H1 (cell line): ENCODE results near the gene ZNF175. TPM values are rescaled to one million over a fixed set of nuclear protein-coding genes. Genes with fewer than 3 reads are reported as not detected.

Source experiments
- CTCF ChIA-PET: fragments of 300-600 bp; sonication (Branson Sonifier 250); formaldehyde crosslinking; loops from one replicate; lab custom pipeline; 2021; ENCODE audit not compliant: partially characterized antibody; lab: Charles Lee
- POLR2A ChIA-PET: fragments of 300-600 bp; sonication (Branson Sonifier 250); formaldehyde crosslinking; loops from one replicate; lab custom pipeline; 2021; ENCODE audit warnings: inconsistent platforms; ENCODE audit not compliant: partially characterized antibody; lab: Charles Lee
- DNase-seq, 2 experiments: peaks; one replicate each; pipeline versions ENCODE4 v3.0.0 to v3.0.0-alpha.2; 2010 to 2022; ENCODE audit warnings: low spot score in 2 of 2, low read depth in 1 of 2, mixed read lengths in 1 of 2
- FAIRE-seq: peaks from 2 replicates; lab custom pipeline; 2011; peaks lifted over from hg19 to GRCh38; lab: Jason Lieb, UNC
- H2AFZ ChIP-seq: 2 replicates; pipeline ENCODE4 v1.8.1; 2012; ENCODE audit warnings: low read length, inconsistent platforms
- H2AK5ac ChIP-seq: 2 replicates; pipeline ENCODE4 v1.6.1; 2013; ENCODE audit warnings: low read depth, low read length
- H2BK120ac ChIP-seq: replicated peaks from 2 replicates; pipeline ENCODE3; 2013; ENCODE audit warnings: low read depth, low read length, inconsistent platforms
- H2BK12ac ChIP-seq: 2 replicates; pipeline ENCODE4 v1.6.1; 2013; ENCODE audit warnings: low read depth, low read length
- H2BK15ac ChIP-seq: 2 replicates; pipeline ENCODE4 v1.6.1; 2013; ENCODE audit warnings: low read length
- H2BK20ac ChIP-seq: 2 replicates; pipeline ENCODE4 v1.6.1; 2013; ENCODE audit warnings: low read length
- H2BK5ac ChIP-seq: 2 replicates; pipeline ENCODE4 v1.6.1; 2013; ENCODE audit warnings: low read depth, low read length
- H3K14ac ChIP-seq: 2 replicates; pipeline ENCODE4 v1.6.1; 2013; ENCODE audit warnings: inconsistent platforms; ENCODE audit not compliant: insufficient read length
- H3K18ac ChIP-seq: 2 replicates; pipeline ENCODE4 v1.6.1; 2013; ENCODE audit warnings: low read length; ENCODE audit errors: extremely low read depth
- H3K23ac ChIP-seq: 2 replicates; pipeline ENCODE4 v1.6.1; 2013; ENCODE audit warnings: inconsistent platforms; ENCODE audit not compliant: insufficient read length
- H3K23me2 ChIP-seq: 2 replicates; pipeline ENCODE4 v1.6.1; 2013; ENCODE audit warnings: low read depth, low read length
- H3K27ac ChIP-seq: 2 replicates; pipeline ENCODE4 v1.6.1; 2011; ENCODE audit warnings: low read depth, low read length, inconsistent platforms
- H3K27me3 ChIP-seq, 4 experiments: replicated peaks in 1 of 4; 1 replicate in 1 of 4; 2 replicates in 3 of 4; pipeline versions ENCODE4 v1.6.1 to v1.8.1; 2011 to 2013; ENCODE audit warnings: low read length in 3 of 4, mild to moderate bottlenecking in 3 of 4, inconsistent platforms in 2 of 4, mixed read lengths in 2 of 4, moderate library complexity in 1 of 4; ENCODE audit not compliant: control insufficient read depth in 3 of 4, insufficient read depth in 3 of 4; ENCODE audit errors: extremely low read depth in 1 of 4
- H3K36me3 ChIP-seq, 4 experiments: 2 replicates each; pipeline versions ENCODE4 v1.6.1 to v1.8.1; 2011 to 2013; ENCODE audit warnings: mild to moderate bottlenecking in 4 of 4, low read length in 3 of 4, moderate library complexity in 2 of 4, control low read depth in 1 of 4, inconsistent platforms in 1 of 4; ENCODE audit not compliant: insufficient read depth in 4 of 4, control insufficient read depth in 2 of 4
- H3K4ac ChIP-seq: replicated peaks from 2 replicates; pipeline ENCODE3; 2013; ENCODE audit warnings: low read length, low read depth, mixed read lengths, inconsistent platforms; ENCODE audit not compliant: insufficient read length
- H3K4me1 ChIP-seq, 4 experiments: replicated peaks in 1 of 4; 1 replicate in 1 of 4; 2 replicates in 3 of 4; pipeline versions ENCODE4 v1.6.1 to v1.8.1; 2011 to 2013; ENCODE audit warnings: low read length in 3 of 4, inconsistent platforms in 2 of 4, mixed read lengths in 1 of 4; ENCODE audit not compliant: insufficient read depth in 4 of 4, control insufficient read depth in 3 of 4
- H3K4me2 ChIP-seq, 2 experiments: 2 replicates each; pipeline versions ENCODE4 v1.6.1 to v1.8.1; 2011 to 2013; ENCODE audit warnings: low read depth in 2 of 2, low read length in 2 of 2, control low read depth in 1 of 2, inconsistent platforms in 1 of 2, mild to moderate bottlenecking in 1 of 2; ENCODE audit not compliant: insufficient read depth in 1 of 2
- H3K4me3 ChIP-seq, 4 experiments: fragments of 200-600, 300-600 bp in 1 of 4; sonication (generic), shearing (Covaris generic), sonication (Bioruptor Twin) in 1 of 4; 2 replicates each; pipeline versions ENCODE4 v1.5.1 to v1.8.1; 2011 to 2016; ENCODE audit warnings: low read length in 4 of 4, low read depth in 3 of 4, control low read depth in 2 of 4, inconsistent platforms in 2 of 4, mild to moderate bottlenecking in 2 of 4, mixed read lengths in 1 of 4, moderate library complexity in 1 of 4; ENCODE audit not compliant: insufficient read depth in 2 of 4; ENCODE audit errors: extremely low read depth in 1 of 4
- H3K56ac ChIP-seq: replicated peaks from 2 replicates; pipeline ENCODE3; 2013; ENCODE audit warnings: low read depth, mild to moderate bottlenecking, mixed read lengths, low read length, inconsistent platforms; ENCODE audit not compliant: insufficient read length
- H3K79me1 ChIP-seq: 2 replicates; pipeline ENCODE4 v1.6.1; 2013; ENCODE audit warnings: low read depth, low read length, control low read depth
- H3K79me2 ChIP-seq, 2 experiments: 2 replicates each; pipeline versions ENCODE4 v1.6.1 to v1.8.1; 2012 to 2013; ENCODE audit warnings: low read length in 2 of 2, mild to moderate bottlenecking in 2 of 2, inconsistent platforms in 1 of 2; ENCODE audit not compliant: insufficient read depth in 2 of 2, control insufficient read depth in 1 of 2
- H3K9ac ChIP-seq, 4 experiments: replicated peaks in 1 of 4; 1 replicate in 1 of 4; 2 replicates in 3 of 4; pipeline versions ENCODE4 v1.6.1 to v1.8.1; 2011 to 2013; ENCODE audit warnings: low read depth in 3 of 4, low read length in 3 of 4, control low read depth in 2 of 4, mild to moderate bottlenecking in 2 of 4, moderate library complexity in 2 of 4, inconsistent platforms in 1 of 4; ENCODE audit errors: extremely low read depth in 1 of 4
- H3K9me3 ChIP-seq, 2 experiments: 2 replicates each; pipeline versions ENCODE4 v1.6.1 to v1.8.1; 2012 to 2013; ENCODE audit warnings: mild to moderate bottlenecking in 2 of 2, moderate library complexity in 2 of 2, control low read depth in 1 of 2, inconsistent platforms in 1 of 2, low read depth in 1 of 2, low read length in 1 of 2, mixed read lengths in 1 of 2; ENCODE audit not compliant: insufficient read depth in 2 of 2
- H4K20me1 ChIP-seq, 2 experiments: replicated peaks in 1 of 2; 2 replicates each; pipeline versions ENCODE3 to v1.8.1; 2011 to 2013; ENCODE audit warnings: inconsistent platforms in 2 of 2, low read length in 2 of 2, mild to moderate bottlenecking in 1 of 2; ENCODE audit not compliant: insufficient read depth in 2 of 2, control insufficient read depth in 1 of 2
- H4K5ac ChIP-seq: 2 replicates; pipeline ENCODE4 v1.6.1; 2013; ENCODE audit warnings: low read length, low read depth, mixed read lengths, inconsistent platforms; ENCODE audit not compliant: insufficient read length
- H4K8ac ChIP-seq: 2 replicates; pipeline ENCODE4 v1.8.0; 2013; ENCODE audit warnings: mild to moderate bottlenecking, moderate library complexity, low read length, inconsistent platforms; ENCODE audit not compliant: insufficient read depth; ENCODE audit errors: extremely low read depth
- H4K91ac ChIP-seq: replicated peaks from 2 replicates; pipeline ENCODE3; 2013; ENCODE audit warnings: low read length, mixed read lengths, inconsistent platforms; ENCODE audit not compliant: insufficient read length
- CTCF ChIP-seq, 3 experiments: IDR thresholded peaks; 1 replicate in 2 of 3; 2 replicates in 1 of 3; pipeline versions ENCODE4 v1.5.1 to v1.6.1; 2011; ENCODE audit warnings: low read length in 3 of 3, mild to moderate bottlenecking in 3 of 3, inconsistent platforms in 2 of 3, low read depth in 1 of 3, moderate library complexity in 1 of 3; ENCODE audit not compliant: insufficient read depth in 1 of 3; ENCODE audit errors: control extremely low read depth in 1 of 3
- NRF1 ChIP-seq: IDR thresholded peaks from 2 replicates; pipeline ENCODE4 v1.6.1; 2011; ENCODE audit warnings: mild to moderate bottlenecking, low read depth, low read length, improper control_type of control experiment
- WGBS, 2 experiments: shearing (Covaris generic) in 1 of 2; methylation state at CpG; one replicate each; pipeline versions ENCODE4 v1.1.6 to v1.1.7; 2013 to 2015; ENCODE audit warnings: low lambda C conversion rate in 2 of 2, mixed read lengths in 2 of 2, inconsistent platforms in 1 of 2, low coverage in 1 of 2, missing lambda C conversion rate in 1 of 2; ENCODE audit not compliant: insufficient replicate concordance in 2 of 2, insufficient coverage in 1 of 2, insufficient read length in 1 of 2; ENCODE audit errors: extremely low coverage in 1 of 2, missing lambda C conversion rate in 1 of 2; 5-methylcytosine and 5-hydroxymethylcytosine counted together
- polyA plus RNA-seq, 7 experiments: library from polyadenylated mRNA; depleted of rRNA in 3 of 7; stranded (reverse) in 5 of 7; unstranded in 2 of 7; fragments of >200 nt in 5 of 7; fragments of 200-250 nt in 2 of 7; gene quantifications; 1 replicate in 5 of 7; 2 replicates in 1 of 7; 4 replicates in 1 of 7; pipeline versions ENCODE4 v1.2.1 to v1.2.3, GENCODE V29; 2011 to 2013; ENCODE audit warnings: missing spikeins in 2 of 7, mixed read lengths in 2 of 7
- total RNA-seq: library from RNA; stranded (reverse); fragmentation: NEBNext Ultra II Directional; extraction: Animal tissue kit (Norgen Biotek cat#: 25700); gene quantifications from 2 replicates; pipeline ENCODE4 v1.2.1, GENCODE V29; 2021

The ZNF175 gene
- total and polyA plus RNA-seq, 2 of the 8 experiments (the other 6 are each of a cell fraction or from before 2014, with no cell fraction given): 1.7 to 11.1 TPM

- Histone ChIP-seq H2BK120ac (no peak overlapping the region), H2AK5ac (no peak overlapping the region), H2AFZ (no peak overlapping the region), H3K23me2 (peaks cover 4% of the 10 kb centered on the region), H4K91ac (no peak overlapping the region), H3K18ac (no peak overlapping the region), H2BK15ac (no peak overlapping the region), H2BK20ac (no peak overlapping the region), H3K27ac (no peak overlapping the region), H3K14ac (no peak overlapping the region), H3K79me2 (peaks cover 0 to 13% of the 10 kb centered on the region in 2 experiments; a peak in 2 of 4 replicates), H3K36me3 (no peaks in the 10 kb centered on the region), H4K20me1 (no peaks in the 10 kb centered on the region), H3K23ac (no peak overlapping the region), H2BK12ac (no peak overlapping the region), H3K56ac (no peak overlapping the region), H3K9ac (no peak overlapping the region), H3K79me1 (peaks cover 4% of the 10 kb centered on the region; the same call in 1 of the 2 replicates), H3K4me3 (no peak overlapping the region), H3K9me3 (peaks cover 3% of the 10 kb centered on the region in 2 experiments; a peak in 1 of 4 replicates), H3K27me3 (no peaks in the 10 kb centered on the region), H2BK5ac (no peak overlapping the region), H3K4me1 (peaks cover 0 to 3% (median 2%) of the 10 kb centered on the region in 4 experiments; a peak in 4 of 7 replicates), H3K4me2 (no peak overlapping the region), H4K8ac (no peak overlapping the region), H3K4ac (no peak overlapping the region), H4K5ac (no peak overlapping the region)
- FAIRE-seq (no peak), DNase-seq (no peak)
- ChIA-PET CTCF (no interaction called here), POLR2A (no interaction called here)
- TF ChIP-seq CTCF (IDR thresholded peaks at IDR 0.05; ENCODE audit: control extremely low read depth in 1 of 3, insufficient read depth in 1 of 3, low read depth in 1 of 3, low read length in 3 of 3): no peak
- TF ChIP-seq NRF1: no peak
- WGBS, 2 experiments: 79% methylated on average over 4 of the region's 4 CpGs; no CpG with 5 or more reads in 1 of the 2 experiments
Observed at GRCh38 chr19:51567583-51567982, 3.5 kb upstream of the ZNF175 start.
